Uterus (tissue), 4 donors: Measurements from ENCODE around the gene HOXD1. TPM values are rescaled to one million over a fixed set of nuclear protein-coding genes. Genes with fewer than 3 reads are reported as not detected.

Source experiments
- DNase-seq, 2 donors: peaks; one replicate each; pipeline ENCODE4 v3.0.0-alpha.2; 2019 to 2020
- H3K27ac ChIP-seq, 2 donors: fragments of 200-600 bp; sonication (generic); 1 replicate in 1 of 2; 2 replicates in 1 of 2; pipeline ENCODE4 v1.5.1; 2016 to 2018
- H3K27me3 ChIP-seq, 2 donors: fragments of 200-600 bp; sonication (generic); one replicate each; pipeline ENCODE4 v1.5.1; 2018 to 2019; ENCODE audit warnings: control low read depth in 1 of 2
- H3K36me3 ChIP-seq, 2 donors: fragments of 200-600 bp; sonication (generic); one replicate each; pipeline ENCODE4 v1.5.1; 2019; ENCODE audit warnings: control low read depth in 1 of 2
- H3K4me1 ChIP-seq, 2 donors: fragments of 200-600 bp; sonication (generic); one replicate each; pipeline ENCODE4 v1.5.1; 2018 to 2019; ENCODE audit warnings: control low read depth in 1 of 2
- H3K4me3 ChIP-seq, 2 donors: fragments of 200-600 bp; sonication (generic); 1 replicate in 1 of 2; 2 replicates in 1 of 2; pipeline ENCODE4 v1.5.1; 2018 to 2019; ENCODE audit warnings: mild to moderate bottlenecking in 1 of 2
- H3K9me3 ChIP-seq, 2 donors: fragments of 200-600 bp; sonication (generic); one replicate each; pipeline ENCODE4 v1.5.1; 2019; ENCODE audit warnings: control low read depth in 1 of 2
- CTCF ChIP-seq, 4 experiments: fragments of 200-600 bp in 2 of 4; fragments of 450-650 bp in 2 of 4; sonication (generic) in 2 of 4; IDR thresholded peaks; one replicate each; pipeline ENCODE4 v1.5.1; 2016 to 2019; ENCODE audit warnings: antibody characterized with exemption in 4 of 4, mild to moderate bottlenecking in 2 of 4, moderate library complexity in 1 of 4
- POLR2A ChIP-seq, 2 donors: fragments of 450-650 bp; IDR thresholded peaks; one replicate each; pipeline ENCODE4 v1.6.1; 2016; ENCODE audit warnings: antibody characterized with exemption in 2 of 2, mild to moderate bottlenecking in 1 of 2, moderate library complexity in 1 of 2
- intact Hi-C: fragments of 100-400 bp; cut with DNase I; formaldehyde crosslinking; loops from one replicate; pipeline ENCODE4 v1.15.1; 2023; ENCODE audit warnings: low total_unique reads
- total RNA-seq, 4 donors: library from RNA; depleted of rRNA in 3 of 4; stranded (reverse); fragments of >200 nt in 3 of 4; gene quantifications; one replicate each; pipeline versions ENCODE4 v1.1.0 to v1.2.4, GENCODE V29; 2014 to 2023
- donor health status: DM: yes; HTN: yes; CAD: no.

The HOXD1 gene
- total RNA-seq, 4 donors from 2014 or later = 0.21 to 2.9 (median 0.52) TPM; not detected in 1

- DNase-seq = no peak
- Histone ChIP-seq H3K4me3 (no peak overlapping the region), H3K4me1 (no peaks in the 10 kb centered on the region), H3K27me3 (no peaks in the 10 kb centered on the region), H3K9me3 (no peaks in the 10 kb centered on the region), H3K27ac (peak overlapping the region in 1 of 2 donors; percentile 72), H3K36me3 (no peaks in the 10 kb centered on the region)
- TF ChIP-seq CTCF (IDR thresholded peaks at IDR 0.05) (no peak), POLR2A (IDR thresholded peaks at IDR 0.05) (no peak)
- intact Hi-C loops = no loop called here
Observed at GRCh38 chr2:176164201-176164600, 24.3 kb upstream of the HOXD1 start.

- Histone ChIP-seq H3K27me3 (no peaks in the 10 kb centered on the region), H3K4me3 (peak overlapping the region; percentile 8 to 11)
Observed at GRCh38 chr2:176164611-176165369, 23.7 kb upstream of the HOXD1 start.

GRCh38 chr2:176165370-176166050 is 23.0 kb upstream of the HOXD1 start:
- no peaks in the 10 kb centered on the region for H3K27me3 ChIP-seq
- no peaks in the 10 kb centered on the region for H3K4me1 ChIP-seq
- intact Hi-C loops = no loop called here
- TF ChIP-seq CTCF (IDR thresholded peaks at IDR 0.05) (no peak), POLR2A (IDR thresholded peaks at IDR 0.05) (no peak)
- H3K9me3 ChIP-seq = no peaks in the 10 kb centered on the region
- peak overlapping the region; percentile 42 to 72 for H3K27ac ChIP-seq
- peak in 1 of 2 donors; percentile 60 for DNase-seq
- no peaks in the 10 kb centered on the region for H3K36me3 ChIP-seq
- H3K4me3 ChIP-seq = peak overlapping the region; percentile 8 to 11

More at GRCh38 chr2:176164611-176165369, 23.7 kb upstream of the HOXD1 start:
- Histone ChIP-seq H3K27ac (peak overlapping the region; percentile 42 to 72), H3K36me3 (no peaks in the 10 kb centered on the region), H3K4me1 (no peaks in the 10 kb centered on the region), H3K9me3 (no peaks in the 10 kb centered on the region)
- no peak for DNase-seq
- intact Hi-C loops = no loop called here
- no peak for TF ChIP-seq CTCF (IDR thresholded peaks at IDR 0.05)
- no peak for TF ChIP-seq POLR2A (IDR thresholded peaks at IDR 0.05)

- H3K9me3 ChIP-seq = no peaks in the 10 kb centered on the region
- H3K27me3 ChIP-seq = no peaks in the 10 kb centered on the region
- H3K27ac ChIP-seq = peak overlapping the region; percentile 42 to 72
- H3K4me3 ChIP-seq = no peak overlapping the region
- no peak for DNase-seq
- no peaks in the 10 kb centered on the region for H3K36me3 ChIP-seq
- intact Hi-C loops = no loop called here
- no peaks in the 10 kb centered on the region for H3K4me1 ChIP-seq
- TF ChIP-seq CTCF (IDR thresholded peaks at IDR 0.05) (no peak), POLR2A (IDR thresholded peaks at IDR 0.05) (no peak)
Observed at GRCh38 chr2:176166272-176166671, 22.2 kb upstream of the HOXD1 start.

- no peak for DNase-seq
- no peaks in the 10 kb centered on the region for H3K4me1 ChIP-seq
- TF ChIP-seq CTCF (IDR thresholded peaks at IDR 0.05) (no peak), POLR2A (IDR thresholded peaks at IDR 0.05) (no peak)
- H3K4me3 ChIP-seq = no peak overlapping the region
- H3K27ac ChIP-seq = no peak overlapping the region
- intact Hi-C loops = no loop called here
- no peaks in the 10 kb centered on the region for H3K27me3 ChIP-seq
- H3K36me3 ChIP-seq = no peaks in the 10 kb centered on the region
- H3K9me3 ChIP-seq = no peaks in the 10 kb centered on the region
Observed at GRCh38 chr2:176167398-176167797, 21.1 kb upstream of the HOXD1 start.
